ENCODE data around the gene CABLES1.

CABLES1 gene

DNA sequence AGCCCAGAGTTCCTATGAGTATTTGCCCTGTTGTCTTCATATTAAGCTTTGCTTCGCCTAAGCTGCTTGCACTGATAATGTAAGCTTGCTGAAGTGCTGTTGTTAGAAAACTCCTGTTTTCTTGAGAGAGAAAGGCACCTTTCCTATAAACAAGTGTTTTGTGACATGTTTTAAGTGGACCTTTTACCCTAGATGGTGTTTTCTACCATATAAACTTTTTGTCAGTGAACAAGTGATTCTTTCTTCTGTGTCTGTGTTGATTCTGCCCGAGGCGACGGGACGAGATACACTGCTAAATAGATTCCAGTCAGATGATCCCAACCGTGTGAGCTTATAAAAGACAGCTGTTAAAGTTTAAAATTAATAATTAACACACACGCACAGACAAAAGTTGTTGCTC lies 24.1 kb downstream of the CABLES1 start:
- WGBS (ENCODE audit: extremely low coverage, insufficient coverage, insufficient read length): no CpG with 5 or more reads among the region's 7 CpGs
- no peaks in the 10 kb centered on the region for H3K36me3 ChIP-seq (ENCODE audit: control insufficient read depth in 1 of 2, insufficient read depth in 2 of 2, low read length in 2 of 2)

DNA sequence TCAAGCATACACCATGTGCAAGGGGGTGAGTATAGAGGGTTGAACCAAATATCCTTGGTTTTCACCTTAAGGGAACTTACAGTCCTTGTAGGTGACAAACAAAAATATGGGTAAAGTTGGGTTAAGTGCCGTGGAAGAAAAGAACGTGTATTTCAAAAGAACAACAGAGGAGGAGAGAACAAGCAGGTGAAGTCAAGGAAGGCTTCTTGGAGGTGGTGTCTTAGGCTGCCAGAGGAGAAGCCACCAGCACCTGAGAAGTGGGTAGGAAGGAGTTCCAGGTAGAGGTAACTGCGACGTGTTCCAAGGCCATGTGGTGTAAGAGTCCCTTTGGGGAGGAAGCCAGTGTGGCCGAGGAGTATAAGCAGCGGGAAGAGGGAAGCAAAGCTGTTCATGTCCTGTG lies 27.2 kb downstream of the CABLES1 start:
- no peak overlapping the region for H4K8ac ChIP-seq (ENCODE audit: low read depth, low read length)
- H3K18ac ChIP-seq (ENCODE audit: low read length): no peak overlapping the region
- H3K27ac ChIP-seq (ENCODE audit: low read depth, low read length): no peak overlapping the region
- no peak overlapping the region for H3K4ac ChIP-seq (ENCODE audit: low read depth, low read length)
- no peak overlapping the region for H3K4me3 ChIP-seq (ENCODE audit: low read depth, low read length)
- H3K9ac ChIP-seq (ENCODE audit: low read length): no peak overlapping the region
- no peak overlapping the region for H2BK12ac ChIP-seq (ENCODE audit: low read length)
- no peak overlapping the region for H2BK5ac ChIP-seq (ENCODE audit: low read depth, low read length, poor library complexity)
- WGBS (ENCODE audit: extremely low coverage, insufficient coverage, insufficient read length): no CpG with 5 or more reads among the region's 6 CpGs
- no peaks in the 10 kb centered on the region for H3K79me1 ChIP-seq (ENCODE audit: low read length)
- H2AK5ac ChIP-seq (ENCODE audit: low read length): no peak overlapping the region
- H2BK120ac ChIP-seq (ENCODE audit: insufficient read depth, low read length, poor library complexity): no peak overlapping the region
- H3K36me3 ChIP-seq (ENCODE audit: control insufficient read depth in 1 of 2, insufficient read depth in 2 of 2, low read length in 2 of 2): no peaks in the 10 kb centered on the region
- H3K4me1 ChIP-seq (ENCODE audit: control insufficient read depth in 1 of 2, insufficient read depth in 2 of 2, low read length in 2 of 2): no peaks in the 10 kb centered on the region
- H2AFZ ChIP-seq (ENCODE audit: insufficient read depth, low read length, poor library complexity): no peak overlapping the region
- H3K4me2 ChIP-seq (ENCODE audit: low read length): no peak overlapping the region
- no peak overlapping the region for H3K14ac ChIP-seq (ENCODE audit: low read length)
- no peak overlapping the region for H3K23ac ChIP-seq (ENCODE audit: low read length)
- H3K27me3 ChIP-seq (ENCODE audit: insufficient read depth, low read length): no peaks in the 10 kb centered on the region
- H4K12ac ChIP-seq (ENCODE audit: low read depth, low read length): no peak overlapping the region
- no peak overlapping the region for H4K91ac ChIP-seq (ENCODE audit: low read depth, low read length)
- no peak for DNase-seq
- H3K9me3 ChIP-seq (ENCODE audit: insufficient read depth, low read depth, low read length): no peaks in the 10 kb centered on the region
- peaks cover 2% of the 10 kb centered on the region for H3K79me2 ChIP-seq (ENCODE audit: control insufficient read depth, insufficient read depth, low read length, poor library complexity)

More for the DNA sequence above, 24.1 kb downstream of the CABLES1 start:
- Histone ChIP-seq H3K79me1 (ENCODE audit: low read length) (peaks cover 1% of the 10 kb centered on the region), H3K79me2 (ENCODE audit: control insufficient read depth, insufficient read depth, low read length, poor library complexity) (peaks cover 2% of the 10 kb centered on the region), H4K8ac (ENCODE audit: low read depth, low read length) (no peak overlapping the region), H4K91ac (ENCODE audit: low read depth, low read length) (no peak overlapping the region), H3K27ac (ENCODE audit: low read depth, low read length) (no peak overlapping the region), H3K4me2 (ENCODE audit: low read length) (no peak overlapping the region), H3K18ac (ENCODE audit: low read length) (no peak overlapping the region), H2BK120ac (ENCODE audit: insufficient read depth, low read length, poor library complexity) (no peak overlapping the region), H3K4me3 (ENCODE audit: low read depth, low read length) (no peak overlapping the region), H4K12ac (ENCODE audit: low read depth, low read length) (no peak overlapping the region), H3K14ac (ENCODE audit: low read length) (no peak overlapping the region), H3K9ac (ENCODE audit: low read length) (no peak overlapping the region), H2BK12ac (ENCODE audit: low read length) (no peak overlapping the region), H3K27me3 (ENCODE audit: insufficient read depth, low read length) (no peaks in the 10 kb centered on the region), H3K4ac (ENCODE audit: low read depth, low read length) (no peak overlapping the region), H2BK5ac (ENCODE audit: low read depth, low read length, poor library complexity) (no peak overlapping the region), H3K4me1 (ENCODE audit: control insufficient read depth in 1 of 2, insufficient read depth in 2 of 2, low read length in 2 of 2) (peaks cover 9% of the 10 kb centered on the region in 2 experiments), H3K9me3 (ENCODE audit: insufficient read depth, low read depth, low read length) (no peaks in the 10 kb centered on the region), H2AFZ (ENCODE audit: insufficient read depth, low read length, poor library complexity) (no peak overlapping the region), H3K23ac (ENCODE audit: low read length) (no peak overlapping the region), H2AK5ac (ENCODE audit: low read length) (no peak overlapping the region)
- DNase-seq: no peak

DNA sequence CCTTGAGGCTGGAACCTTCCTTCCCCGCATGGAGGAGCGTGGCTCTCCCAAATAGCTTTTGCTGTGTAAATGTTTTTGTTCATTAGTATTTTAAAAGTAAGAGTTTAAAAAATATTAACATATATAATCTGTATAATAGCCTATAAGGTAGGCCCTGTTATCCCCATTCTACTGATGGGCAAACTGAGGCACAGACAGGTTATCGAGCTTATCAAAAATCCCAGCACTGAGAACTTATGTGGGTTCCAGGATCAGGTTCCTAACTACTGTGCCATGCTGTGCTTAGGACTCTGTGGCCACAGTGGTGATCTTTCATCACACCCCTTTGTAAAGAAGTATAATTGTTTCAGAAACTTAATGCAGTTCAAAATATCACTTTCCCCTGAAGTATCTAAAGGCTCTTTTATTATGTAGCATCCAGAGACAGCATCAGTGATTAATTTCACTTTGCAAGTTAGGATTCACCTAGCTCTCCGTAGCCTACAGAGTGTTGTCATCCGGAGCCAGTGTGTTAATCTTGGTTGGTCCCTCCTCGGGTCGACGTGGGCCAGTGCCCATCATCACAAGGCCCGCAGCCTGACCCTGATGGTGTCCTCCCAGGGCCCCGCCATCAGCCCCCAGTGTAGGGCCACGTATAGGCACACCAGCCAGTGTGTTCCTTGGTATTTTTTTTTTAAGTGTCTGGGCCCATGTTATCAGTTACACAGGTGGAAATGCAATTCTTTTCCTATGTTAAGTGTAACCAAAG lies 28.7 kb downstream of the CABLES1 start:
- no peaks in the 10 kb centered on the region for H3K79me2 ChIP-seq (ENCODE audit: control insufficient read depth, insufficient read depth, low read length, poor library complexity)

DNA sequence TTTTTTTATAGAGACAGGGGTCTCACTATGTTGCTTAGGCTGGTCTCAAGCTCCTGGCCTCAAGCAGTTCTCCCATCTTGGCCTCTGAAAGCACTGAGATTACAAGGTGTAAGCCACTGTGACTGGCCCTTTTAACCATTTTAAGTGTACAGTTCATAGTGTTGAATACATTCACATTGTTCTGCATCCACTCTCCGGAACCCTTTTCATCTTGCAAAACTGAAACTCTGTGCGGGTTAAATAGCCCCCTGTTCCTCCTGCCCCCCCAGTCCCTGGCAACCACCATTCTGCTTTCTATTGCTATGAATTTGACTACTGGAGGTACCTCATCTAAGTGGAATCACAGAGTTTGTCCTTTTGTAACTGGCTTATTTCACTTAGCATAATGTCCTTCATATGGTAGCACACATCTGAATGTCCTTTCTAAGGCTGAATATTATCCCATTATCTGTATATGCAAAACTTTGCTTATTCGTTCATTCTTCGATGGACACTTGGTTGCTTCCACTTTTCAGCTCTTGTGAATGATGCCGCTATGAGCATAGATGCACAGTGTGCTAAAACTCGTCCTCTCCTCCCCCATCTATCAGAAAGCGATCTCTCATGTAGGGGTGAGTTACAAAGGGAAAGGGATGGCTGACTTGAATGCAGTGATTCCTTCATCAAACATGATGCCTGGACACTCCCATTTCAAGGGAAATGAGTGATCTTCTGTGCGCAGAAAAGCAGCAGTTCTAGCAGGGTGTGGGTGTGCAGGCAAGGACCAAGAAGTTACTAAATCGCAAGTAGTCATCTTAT lies 30.2 kb downstream of the CABLES1 start:
- no peak overlapping the region for H3K4me2 ChIP-seq (ENCODE audit: low read length)
- H3K27ac ChIP-seq (ENCODE audit: low read depth, low read length): no peak overlapping the region
- no peak overlapping the region for H2AK5ac ChIP-seq (ENCODE audit: low read length)
- no peak overlapping the region for H3K14ac ChIP-seq (ENCODE audit: low read length)
- H2AFZ ChIP-seq (ENCODE audit: insufficient read depth, low read length, poor library complexity): no peak overlapping the region
- no peaks in the 10 kb centered on the region for H3K9me3 ChIP-seq (ENCODE audit: insufficient read depth, low read depth, low read length)
- no peak overlapping the region for H4K12ac ChIP-seq (ENCODE audit: low read depth, low read length)
- H3K18ac ChIP-seq (ENCODE audit: low read length): no peak overlapping the region
- DNase-seq: no peak
- no peak overlapping the region for H3K9ac ChIP-seq (ENCODE audit: low read length)
- H3K4me3 ChIP-seq (ENCODE audit: low read depth, low read length): no peak overlapping the region
- no CpG with 5 or more reads among the region's 9 CpGs for WGBS (ENCODE audit: extremely low coverage, insufficient coverage, insufficient read length)
- no peaks in the 10 kb centered on the region for H3K36me3 ChIP-seq (ENCODE audit: control insufficient read depth in 1 of 2, insufficient read depth in 2 of 2, low read length in 2 of 2)
- no peak overlapping the region for H2BK120ac ChIP-seq (ENCODE audit: insufficient read depth, low read length, poor library complexity)
- no peak overlapping the region for H3K23ac ChIP-seq (ENCODE audit: low read length)
- H3K27me3 ChIP-seq (ENCODE audit: insufficient read depth, low read length): no peaks in the 10 kb centered on the region
- peaks cover 0 to 7% of the 10 kb centered on the region in 2 experiments for H3K4me1 ChIP-seq (ENCODE audit: control insufficient read depth in 1 of 2, insufficient read depth in 2 of 2, low read length in 2 of 2)
- no peak overlapping the region for H4K8ac ChIP-seq (ENCODE audit: low read depth, low read length)
- H3K79me2 ChIP-seq (ENCODE audit: control insufficient read depth, insufficient read depth, low read length, poor library complexity): no peaks in the 10 kb centered on the region
- no peak overlapping the region for H4K91ac ChIP-seq (ENCODE audit: low read depth, low read length)
- H2BK5ac ChIP-seq (ENCODE audit: low read depth, low read length, poor library complexity): no peak overlapping the region
- no peak overlapping the region for H3K4ac ChIP-seq (ENCODE audit: low read depth, low read length)
- H2BK12ac ChIP-seq (ENCODE audit: low read length): no peak overlapping the region
- H3K79me1 ChIP-seq (ENCODE audit: low read length): no peaks in the 10 kb centered on the region

More for the DNA sequence above, 28.7 kb downstream of the CABLES1 start:
- Histone ChIP-seq H4K12ac (ENCODE audit: low read depth, low read length) (no peak overlapping the region), H3K9ac (ENCODE audit: low read length) (no peak overlapping the region), H3K4me2 (ENCODE audit: low read length) (no peak overlapping the region), H2AFZ (ENCODE audit: insufficient read depth, low read length, poor library complexity) (no peak overlapping the region), H3K4ac (ENCODE audit: low read depth, low read length) (no peak overlapping the region), H3K27me3 (ENCODE audit: insufficient read depth, low read length) (no peaks in the 10 kb centered on the region), H3K23ac (ENCODE audit: low read length) (no peak overlapping the region), H2AK5ac (ENCODE audit: low read length) (no peak overlapping the region), H2BK120ac (ENCODE audit: insufficient read depth, low read length, poor library complexity) (no peak overlapping the region), H3K36me3 (ENCODE audit: control insufficient read depth in 1 of 2, insufficient read depth in 2 of 2, low read length in 2 of 2) (no peaks in the 10 kb centered on the region), H3K4me1 (ENCODE audit: control insufficient read depth in 1 of 2, insufficient read depth in 2 of 2, low read length in 2 of 2) (peaks cover 0 to 4% of the 10 kb centered on the region in 2 experiments), H4K91ac (ENCODE audit: low read depth, low read length) (no peak overlapping the region), H3K14ac (ENCODE audit: low read length) (no peak overlapping the region), H2BK12ac (ENCODE audit: low read length) (no peak overlapping the region), H3K9me3 (ENCODE audit: insufficient read depth, low read depth, low read length) (no peaks in the 10 kb centered on the region), H3K79me1 (ENCODE audit: low read length) (no peaks in the 10 kb centered on the region), H3K18ac (ENCODE audit: low read length) (no peak overlapping the region), H3K27ac (ENCODE audit: low read depth, low read length) (no peak overlapping the region), H2BK5ac (ENCODE audit: low read depth, low read length, poor library complexity) (no peak overlapping the region), H4K8ac (ENCODE audit: low read depth, low read length) (no peak overlapping the region), H3K4me3 (ENCODE audit: low read depth, low read length) (no peak overlapping the region)
- WGBS (ENCODE audit: extremely low coverage, insufficient coverage, insufficient read length): no CpG with 5 or more reads among the region's 11 CpGs
- no peak for DNase-seq
